Fibroblast of gingiva (primary cell): ENCODE results near the gene OR5T2.
"Not testable (repeated sequence)": the region's sequence is repeated elsewhere in the genome, so short reads cannot be mapped to it uniquely, and the experiment has no call there.

Source experiments
- DNase-seq: peaks from one replicate; pipeline ENCODE4 v3.0.0-alpha.2; 2011; ENCODE audit warnings: low read depth

OR5T2 gene

GRCh38 chr11:56234155-56234554 is at the start of gene OR5T2:
OR5T2 (minus strand) TSS chr11:56234255; CDS start chr11:56233062, 1,193 bp downstream.
- DNase-seq: no peak

DNA sequence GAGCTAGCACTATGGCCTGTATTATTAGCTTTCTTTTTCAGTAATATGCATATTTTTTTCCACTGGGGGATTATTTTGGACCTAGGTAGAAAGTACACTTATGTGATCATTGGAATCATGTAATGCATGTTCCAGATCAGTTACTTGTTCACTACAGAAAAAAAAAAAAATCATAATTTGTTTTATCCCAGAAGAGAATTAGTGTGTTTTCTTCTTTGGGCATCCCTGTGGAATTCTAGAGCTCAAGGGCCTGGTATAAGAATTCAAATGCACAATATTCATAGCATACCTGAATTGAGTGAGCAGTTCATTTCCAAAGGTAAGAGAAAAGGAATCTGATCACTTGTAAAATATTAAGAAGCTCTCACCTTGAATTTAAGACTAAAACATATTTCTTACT is 39.8 kb upstream of the OR5T2 start, which contains the start of gene OR5T1:
Gene OR5T1, plus strand, starts transcription at position 301 of the 400 bp plus-strand sequence. CDS start 1,485 bp downstream, outside the sequence.
- no peak for DNase-seq

DNA sequence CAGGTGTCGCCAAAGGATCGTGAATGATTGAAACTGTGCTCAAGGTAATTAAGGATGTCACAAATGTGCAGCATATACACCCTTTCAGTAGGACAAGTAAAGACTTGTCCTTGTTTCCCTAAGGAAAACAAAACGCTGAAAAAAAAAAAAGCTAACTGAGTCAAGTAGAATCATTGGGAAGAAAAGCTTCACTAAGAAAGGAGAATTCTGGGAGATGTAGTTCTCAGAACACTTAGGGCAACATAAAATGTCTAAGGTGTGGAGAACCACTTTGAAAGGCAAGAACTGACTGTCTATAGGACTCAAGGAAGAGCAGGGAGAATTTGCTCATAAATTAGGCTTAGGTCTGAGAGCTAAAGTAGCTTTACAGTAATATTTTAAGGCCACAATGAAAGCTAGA is 37.0 kb upstream of the OR5T2 start:
- DNase-seq: no peak

DNA sequence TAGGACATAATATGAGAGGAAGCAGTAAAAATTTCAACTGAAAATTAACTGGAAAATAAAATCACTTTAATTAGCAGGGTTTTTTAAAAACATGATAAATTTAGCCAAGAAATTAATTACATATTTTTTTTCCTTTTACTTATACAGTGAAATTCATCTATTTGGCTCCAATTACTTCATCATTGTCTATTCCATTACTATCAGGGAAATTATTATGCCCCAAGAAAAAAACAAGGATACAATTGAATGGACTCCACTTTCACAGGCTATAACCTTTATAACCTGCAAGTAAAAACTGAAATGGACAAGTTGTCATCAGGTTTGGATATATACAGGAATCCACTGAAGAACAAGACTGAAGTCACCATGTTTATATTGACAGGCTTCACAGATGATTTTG is 17.9 kb upstream of the OR5T2 start, which contains the start of gene OR5T3:
Gene OR5T3, plus strand, starts transcription at position 301 of the 400 bp plus-strand sequence. Its CDS starts 0 bp downstream, at position 301.
- DNase-seq: no peak

GRCh38 chr11:56219735-56220134 is 14.3 kb downstream of the OR5T2 start:
- DNase-seq: not testable (repeated sequence)

- DNase-seq: no peak
Observed at GRCh38 chr11:56214537-56214936, 19.5 kb downstream of the OR5T2 start.

GRCh38 chr11:56207790-56208189 is 26.3 kb downstream of the OR5T2 start:
- no peak for DNase-seq

DNA sequence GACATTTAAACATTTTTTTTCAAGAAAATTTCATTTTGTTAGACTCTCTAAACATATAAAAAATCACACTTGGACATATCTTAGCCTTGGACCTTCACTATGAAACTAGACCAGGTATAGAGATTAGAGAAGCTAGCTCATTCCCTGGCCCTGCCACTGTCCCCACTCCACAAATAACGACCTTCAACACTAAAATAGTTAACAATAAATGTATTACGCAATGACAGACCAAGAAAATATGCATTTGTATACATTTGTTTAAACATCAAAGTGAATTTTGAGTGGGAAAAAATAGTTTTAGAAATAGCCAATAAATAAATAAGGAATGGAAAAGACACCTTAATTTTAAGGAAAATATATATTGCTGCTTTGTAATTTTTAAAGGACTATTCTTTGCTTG is 36.7 kb downstream of the OR5T2 start:
- no peak for DNase-seq

- DNase-seq: no peak
Observed at GRCh38 chr11:56196705-56197104, 37.4 kb downstream of the OR5T2 start.

- DNase-seq: no peak
Observed at GRCh38 chr11:56188602-56189001, 45.5 kb downstream of the OR5T2 start.

- no peak for DNase-seq
Observed at GRCh38 chr11:56183459-56183858, 50.6 kb downstream of the OR5T2 start.
